ENCODE measurements around the gene CSTB.

CSTB gene

GRCh38 chr21:43789276-43790009 lies 13.3 kb upstream of the CSTB start, which contains the start of gene RRP1:
Gene RRP1 (plus strand): TSS chr21:43789577. CDS start chr21:43789630, 53 bp downstream.
- peak; percentile 86 to 90 for DNase-seq

DNA sequence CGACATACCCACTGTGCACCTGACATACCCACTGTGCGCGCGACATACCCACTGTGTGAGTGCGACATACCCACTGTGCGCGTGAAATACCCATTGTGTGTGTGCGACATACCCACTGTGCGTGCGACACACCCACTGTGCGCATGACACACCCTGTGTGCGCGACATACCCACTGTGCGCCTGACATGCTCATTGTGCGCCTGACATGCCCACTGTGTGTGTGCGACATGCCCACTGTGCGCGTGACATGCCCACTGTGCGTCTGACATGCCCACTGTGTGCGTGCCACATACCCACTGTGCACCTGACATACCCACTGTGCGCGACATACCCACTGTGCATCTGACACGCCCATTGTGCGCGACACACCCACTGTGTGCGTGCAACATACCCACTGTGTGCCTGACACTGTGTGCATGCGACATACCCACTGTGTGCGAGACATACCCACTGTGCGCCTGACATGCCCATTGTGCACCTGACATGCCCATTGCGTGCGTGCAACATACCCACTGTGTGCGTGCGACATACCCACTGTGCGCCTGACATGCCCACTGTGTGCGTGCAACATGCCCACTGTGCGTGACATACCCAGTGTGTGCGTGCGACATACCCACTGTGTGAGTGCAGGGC lies 10.8 kb upstream of the CSTB start:
- no peak for DNase-seq

- DNase-seq, result no peak
Measured at GRCh38 chr21:43786300-43786806, 10.2 kb upstream of the CSTB start.

DNA sequence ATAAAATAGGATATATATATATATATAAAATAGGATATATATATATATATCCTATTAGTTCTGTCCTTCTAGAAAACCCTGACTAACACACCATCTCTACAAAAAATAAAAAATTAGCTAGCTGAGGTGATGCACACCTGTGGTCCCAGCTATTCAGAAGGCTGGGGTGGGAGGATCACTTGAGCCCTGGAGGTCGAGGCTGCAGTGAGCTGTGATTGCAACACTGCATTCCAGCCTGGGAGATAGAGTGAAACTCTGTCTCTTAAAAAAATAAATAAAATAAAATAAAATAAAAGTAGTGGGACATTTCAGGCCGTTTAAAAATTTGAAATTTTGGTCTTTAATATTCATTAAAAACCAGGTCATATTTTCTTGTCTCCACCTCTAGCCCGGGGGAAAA lies 9.0 kb upstream of the CSTB start:
- no peak for DNase-seq

- no peak for DNase-seq
Measured at GRCh38 chr21:43783098-43783700, 7.1 kb upstream of the CSTB start.

DNA sequence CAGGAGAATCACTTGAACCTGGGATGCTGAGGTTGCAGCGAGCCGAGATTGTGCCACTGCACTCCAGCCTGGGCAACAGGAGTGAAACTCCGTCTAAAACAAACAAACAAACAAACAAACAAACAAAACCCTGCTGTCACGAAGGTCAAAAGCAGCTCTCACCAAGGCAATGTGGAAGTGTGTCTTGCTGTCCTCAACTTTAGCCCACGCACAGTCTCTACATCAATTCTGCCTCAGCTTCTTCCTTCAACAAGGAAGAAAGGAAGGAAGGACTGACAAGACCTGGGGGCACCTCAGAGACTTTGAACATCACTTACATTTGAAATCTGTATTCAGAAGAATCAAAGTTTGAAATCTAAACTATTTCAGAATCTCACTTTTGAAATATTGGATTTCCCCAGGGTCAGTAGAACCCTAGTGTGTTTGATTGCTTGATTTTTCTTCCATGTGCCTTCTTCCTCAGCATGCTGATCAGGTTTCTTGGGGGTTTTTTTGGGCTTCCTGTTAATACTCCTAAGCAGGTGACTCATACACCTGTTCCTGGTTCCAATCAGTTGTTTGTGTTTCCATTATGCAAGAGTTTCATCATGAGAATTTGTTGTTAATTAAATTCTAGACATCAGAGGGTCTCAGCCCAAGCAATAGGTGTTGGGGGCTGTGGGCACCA lies 6.5 kb upstream of the CSTB start:
- DNase-seq, result no peak

- no peak for DNase-seq
Measured at GRCh38 chr21:43781846-43782245, 5.7 kb upstream of the CSTB start.

DNA sequence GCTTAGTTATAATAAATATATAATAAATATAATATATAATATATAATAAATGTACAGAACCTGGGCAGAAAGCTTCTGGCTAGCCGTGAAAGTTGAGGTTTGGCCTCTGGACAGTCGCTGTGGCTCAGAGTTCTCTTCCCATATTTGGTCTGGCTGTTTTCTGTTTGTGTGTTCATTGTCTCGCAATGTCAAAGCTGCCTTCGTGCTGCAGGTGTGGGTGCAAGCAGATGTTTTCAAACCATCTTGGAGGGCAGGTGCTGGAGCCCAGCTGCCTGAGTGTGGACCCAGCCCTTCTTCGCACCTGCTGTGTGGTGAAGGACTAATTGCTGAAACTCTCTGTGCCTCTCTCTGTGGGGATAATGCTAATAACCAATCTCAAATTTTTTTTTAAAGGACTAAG lies 3.6 kb upstream of the CSTB start:
- DNase-seq, result no peak

- DNase-seq, result no peak
Measured at GRCh38 chr21:43778469-43779335, 2.6 kb upstream of the CSTB start.

DNA sequence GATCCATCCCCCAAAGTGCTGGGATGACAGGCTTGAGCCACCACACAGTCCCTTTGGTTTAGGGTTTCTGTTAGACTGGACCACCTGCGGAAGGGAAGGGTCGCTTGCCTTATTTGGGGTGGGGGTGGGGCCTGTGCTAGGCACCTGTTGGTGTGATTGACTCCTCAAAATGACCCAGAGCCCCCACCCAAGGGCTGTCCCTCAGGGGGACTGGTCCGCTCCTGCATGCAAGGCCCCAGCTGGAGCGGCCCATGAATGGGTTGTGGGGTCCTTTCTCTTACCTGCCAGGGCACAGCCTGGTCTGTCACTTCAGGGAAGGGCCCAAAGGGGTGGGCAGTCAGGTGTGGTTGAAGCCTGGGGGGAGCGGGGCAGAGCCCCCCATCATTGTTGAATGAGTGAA lies 1.8 kb upstream of the CSTB start:
- no peak for DNase-seq

DNA sequence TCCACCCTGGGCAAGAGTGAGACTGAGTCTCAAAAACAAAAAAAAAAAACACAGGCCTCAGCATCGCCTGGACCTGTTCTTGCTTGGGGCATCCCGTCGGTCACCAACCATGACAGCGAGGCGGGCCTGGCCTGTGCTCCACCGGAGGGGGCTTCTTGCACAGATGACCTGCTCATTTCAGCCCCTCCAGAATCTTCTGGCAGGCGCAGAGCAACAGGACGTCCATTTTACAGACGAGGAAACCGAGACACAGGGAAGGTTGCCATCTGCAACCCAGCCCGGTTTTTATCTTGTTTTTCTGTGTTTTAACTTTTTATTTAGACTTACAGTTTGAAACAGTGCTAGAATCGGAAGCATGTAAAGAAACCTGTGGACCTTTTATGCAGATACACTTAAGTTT lies 918 bp downstream of the CSTB start:
- DNase-seq, result no peak

GRCh38 chr21:43774163-43774562 lies 1.9 kb downstream of the CSTB start:
- no peak for DNase-seq

DNA sequence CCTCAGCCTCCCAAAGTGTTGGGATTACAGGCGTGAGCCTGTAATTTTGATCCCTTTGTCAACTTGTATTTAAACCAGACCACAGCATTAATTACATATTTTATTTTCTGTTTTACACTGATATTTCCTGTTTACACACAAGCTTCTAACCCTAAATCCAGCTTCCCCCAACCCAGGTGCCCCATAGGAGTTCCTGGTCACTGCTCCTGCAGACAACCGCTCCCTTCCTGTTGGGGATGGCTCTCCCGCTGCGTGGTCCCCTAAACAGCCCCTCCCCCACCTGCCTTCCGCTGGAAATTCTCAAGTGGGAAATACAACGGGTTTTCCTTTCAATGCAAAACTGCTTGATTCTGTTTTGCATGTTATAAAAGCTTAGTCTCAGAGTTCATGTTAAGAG lies 3.7 kb downstream of the CSTB start:
- DNase-seq, result no peak

DNA sequence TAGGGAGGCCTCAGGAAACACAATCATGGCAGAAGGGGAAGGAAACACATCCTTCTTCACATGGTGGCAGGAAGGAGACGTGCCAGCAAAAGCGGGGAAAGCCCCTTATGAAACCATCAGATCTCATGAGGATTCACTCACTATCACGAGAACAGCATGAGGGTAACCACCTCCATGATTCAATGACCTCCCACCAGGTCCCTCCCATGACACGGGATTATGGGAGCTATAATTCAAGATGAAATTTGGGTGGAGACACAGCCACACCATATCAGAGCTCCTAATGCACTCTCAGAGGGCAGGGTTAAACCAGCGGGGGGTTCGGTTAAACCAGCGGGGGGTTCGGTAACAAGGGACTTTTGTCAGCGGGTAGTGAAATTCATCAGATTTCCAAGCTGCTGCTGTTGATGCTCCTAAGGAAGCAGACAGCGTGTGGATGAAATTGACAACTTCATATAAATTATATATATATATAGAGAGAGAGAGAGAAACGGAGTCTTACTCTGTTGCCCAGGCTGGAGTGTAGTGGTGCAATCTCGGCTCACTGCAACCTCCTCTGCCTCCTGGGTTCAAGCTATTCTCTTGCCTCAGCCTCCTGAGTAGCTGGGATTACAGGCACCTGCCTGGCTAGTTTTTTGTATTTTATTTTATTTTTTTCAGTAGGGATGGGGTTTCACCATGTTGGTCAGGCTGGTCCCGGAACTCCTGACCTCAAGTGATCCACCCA lies 4.2 kb downstream of the CSTB start:
- no peak for DNase-seq

- DNase-seq, result no peak
Measured at GRCh38 chr21:43771199-43771675, 4.9 kb downstream of the CSTB start.

- DNase-seq, result no peak
Measured at GRCh38 chr21:43770066-43770655, 5.9 kb downstream of the CSTB start.

GRCh38 chr21:43769325-43769958 lies 6.7 kb downstream of the CSTB start:
- DNase-seq, result no peak

DNA sequence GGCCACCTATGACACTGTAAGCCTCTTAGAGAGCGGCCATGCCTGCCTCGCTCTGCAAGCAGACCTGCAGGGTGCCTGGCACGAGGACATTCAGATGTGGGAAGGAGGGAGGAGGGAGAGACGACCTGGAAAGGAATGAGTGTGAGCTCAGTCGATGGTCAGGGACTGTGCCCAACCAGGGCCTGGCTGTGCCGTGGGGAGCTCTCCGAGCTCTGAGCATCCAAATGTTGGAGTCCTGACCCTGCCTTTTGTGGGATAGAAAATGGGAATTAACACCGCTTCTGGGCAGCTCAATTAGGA lies 7.3 kb downstream of the CSTB start:
- no peak for DNase-seq

- DNase-seq, result no peak
Measured at GRCh38 chr21:43767984-43768867, 7.9 kb downstream of the CSTB start.

DNA sequence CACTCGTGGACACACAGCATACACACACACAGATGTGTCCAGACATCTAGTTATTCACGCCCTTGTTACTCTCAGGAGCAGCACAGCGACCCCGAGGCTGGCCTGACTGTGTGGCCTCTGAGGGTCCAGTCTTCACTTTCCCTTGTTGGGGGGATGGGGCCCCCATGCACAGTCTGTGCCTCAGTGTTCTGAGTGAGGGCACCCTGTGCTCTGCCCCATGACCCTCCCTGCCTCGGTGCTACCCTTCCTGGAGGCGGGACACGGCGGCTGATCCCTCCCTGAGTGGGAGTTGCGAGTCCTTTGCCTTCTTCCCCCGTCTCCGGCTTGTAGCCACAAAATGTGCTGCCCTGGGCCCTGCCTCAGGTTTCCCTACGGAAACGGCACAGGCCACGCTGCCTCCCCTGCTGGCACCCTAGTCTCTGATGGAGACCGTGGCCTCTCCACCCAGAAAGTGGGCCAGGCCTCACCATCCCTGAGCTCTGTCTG lies 8.6 kb downstream of the CSTB start:
- no peak for DNase-seq

All from NCI-H187 (cell line).